ENCODE data around the gene TMEM191C. TPM values are rescaled to one million over a fixed set of nuclear protein-coding genes. Genes with fewer than 3 reads are reported as not detected.

TMEM191C gene
- total RNA-seq, 1 donor from 2014 or later = 4.8 TPM

GRCh38 chr22:21446827-21447690 is 20.1 kb upstream of the TMEM191C start:
- no peaks in the 10 kb centered on the region for H3K36me3 ChIP-seq (ENCODE audit: control insufficient read depth, insufficient read depth, low read length)
- no peak overlapping the region for H3K4me3 ChIP-seq (ENCODE audit: low read depth, low read length)
- no peak for DNase-seq (ENCODE audit: low read depth)
- no peak for TF ChIP-seq CTCF (IDR thresholded peaks at IDR 0.05; ENCODE audit: insufficient read depth, low read length, poor library complexity, severe bottlenecking)
- no peaks in the 10 kb centered on the region for H3K27me3 ChIP-seq (ENCODE audit: control insufficient read depth, insufficient read depth, low read length)

DNA sequence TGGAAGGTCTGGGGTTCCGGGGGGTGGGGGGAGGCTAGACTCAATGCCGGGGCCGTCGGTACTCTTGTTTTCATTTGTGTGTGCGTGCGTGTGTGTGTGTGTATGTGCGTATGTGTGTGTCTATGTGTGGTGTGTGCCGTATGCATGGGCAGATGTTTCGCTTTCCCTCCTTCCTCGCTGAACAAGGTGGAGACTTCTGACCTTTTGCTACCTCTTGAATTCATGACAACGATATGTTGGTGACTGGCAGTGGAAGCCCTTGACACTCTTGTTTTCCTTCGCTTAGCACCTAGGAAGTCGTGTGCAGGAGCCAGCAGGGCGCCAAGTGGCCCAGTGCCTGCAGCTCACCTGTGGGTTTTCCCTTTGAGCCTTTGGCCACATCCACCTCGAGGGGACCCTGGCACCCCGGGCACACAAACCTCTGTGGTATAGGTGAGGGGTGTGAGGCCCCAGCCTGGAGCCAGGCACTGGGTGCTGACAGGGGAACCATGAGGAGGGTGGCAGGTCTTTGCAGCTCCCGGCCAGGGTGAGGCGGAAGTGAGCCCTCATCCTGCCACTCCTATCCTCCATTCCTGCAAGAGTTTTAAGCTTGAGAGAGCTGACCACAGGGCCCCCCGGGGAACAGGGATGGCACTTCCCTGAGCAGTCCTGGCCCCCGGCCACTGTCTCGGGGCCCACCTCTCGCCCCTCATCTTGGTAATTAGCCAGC is 19.3 kb upstream of the TMEM191C start:
- Histone ChIP-seq H3K27me3 (ENCODE audit: control insufficient read depth, insufficient read depth, low read length) (no peaks in the 10 kb centered on the region), H3K36me3 (ENCODE audit: control insufficient read depth, insufficient read depth, low read length) (no peaks in the 10 kb centered on the region), H3K4me3 (ENCODE audit: low read depth, low read length) (no peak overlapping the region)
- peak; percentile 33 for TF ChIP-seq CTCF (IDR thresholded peaks at IDR 0.05; ENCODE audit: insufficient read depth, low read length, poor library complexity, severe bottlenecking)
- DNase-seq (ENCODE audit: low read depth) = no peak

- Histone ChIP-seq H3K36me3 (ENCODE audit: control insufficient read depth, insufficient read depth, low read length) (no peaks in the 10 kb centered on the region), H3K4me3 (ENCODE audit: low read depth, low read length) (no peak overlapping the region), H3K27me3 (ENCODE audit: control insufficient read depth, insufficient read depth, low read length) (no peaks in the 10 kb centered on the region)
- no peak for DNase-seq (ENCODE audit: low read depth)
- no peak for TF ChIP-seq CTCF (IDR thresholded peaks at IDR 0.05; ENCODE audit: insufficient read depth, low read length, poor library complexity, severe bottlenecking)
Measured at GRCh38 chr22:21448627-21449416, 18.4 kb upstream of the TMEM191C start.

DNA sequence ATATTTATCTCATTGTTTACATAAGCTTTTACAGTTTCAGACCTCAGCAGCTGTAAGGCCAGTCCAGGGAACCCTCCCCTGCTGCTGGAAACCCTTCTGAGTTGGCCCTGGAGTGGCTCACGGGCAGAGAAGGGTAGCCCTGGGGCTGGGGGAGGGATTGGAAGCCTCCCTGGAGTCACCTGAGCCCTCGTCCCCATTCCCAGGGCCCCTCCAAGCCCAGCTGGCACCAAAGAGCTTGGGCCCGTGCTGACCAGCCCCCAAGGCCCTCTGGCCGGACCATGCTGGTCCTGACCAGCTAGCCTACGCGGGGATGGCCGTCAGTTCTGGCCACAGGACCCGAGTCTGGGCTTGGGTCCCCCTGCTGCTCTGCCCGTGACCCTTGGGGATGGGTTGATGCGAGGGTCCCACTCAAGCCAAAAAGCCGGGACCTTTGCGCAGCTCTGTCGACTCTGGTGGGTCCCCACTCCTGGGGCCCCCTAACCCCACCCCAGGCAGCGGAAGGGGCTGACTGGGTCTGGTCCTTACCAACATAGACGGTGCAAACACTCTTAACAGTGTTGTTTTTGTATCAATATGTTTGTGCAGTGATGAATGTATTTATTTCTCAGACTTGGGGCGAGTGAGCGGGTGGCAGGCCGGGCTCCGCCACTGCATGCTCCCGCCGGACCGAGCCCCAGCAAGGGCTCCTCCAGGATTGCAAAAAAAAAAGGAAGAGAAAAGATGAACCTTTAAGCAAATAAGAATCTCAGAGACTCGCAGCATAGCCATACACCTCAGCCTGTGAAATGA is 17.5 kb upstream of the TMEM191C start:
- DNase-seq (ENCODE audit: low read depth) = no peak
- no peaks in the 10 kb centered on the region for H3K27me3 ChIP-seq (ENCODE audit: control insufficient read depth, insufficient read depth, low read length)
- no peak overlapping the region for H3K4me3 ChIP-seq (ENCODE audit: low read depth, low read length)
- H3K36me3 ChIP-seq (ENCODE audit: control insufficient read depth, insufficient read depth, low read length) = no peaks in the 10 kb centered on the region
- no peak for TF ChIP-seq CTCF (IDR thresholded peaks at IDR 0.05; ENCODE audit: insufficient read depth, low read length, poor library complexity, severe bottlenecking)

- no peaks in the 10 kb centered on the region for H3K36me3 ChIP-seq (ENCODE audit: control insufficient read depth, insufficient read depth, low read length)
- no peak for DNase-seq (ENCODE audit: low read depth)
- H3K27me3 ChIP-seq (ENCODE audit: control insufficient read depth, insufficient read depth, low read length) = no peaks in the 10 kb centered on the region
- no peak for TF ChIP-seq CTCF (IDR thresholded peaks at IDR 0.05; ENCODE audit: insufficient read depth, low read length, poor library complexity, severe bottlenecking)
- H3K4me3 ChIP-seq (ENCODE audit: low read depth, low read length) = no peak overlapping the region
Measured at GRCh38 chr22:21450320-21450831, 16.8 kb upstream of the TMEM191C start.
